Ishikawa (cell line): Measurements from ENCODE around the gene TMEM238.

Experiments
- CREB1 ChIP-seq: IDR thresholded peaks from 2 replicates; pipeline ENCODE4 v1.6.1; 2012; ENCODE audit warnings: low read depth
- MAX ChIP-seq: IDR thresholded peaks from 2 replicates; pipeline ENCODE4 v1.6.1; 2012
- NFIC ChIP-seq: IDR thresholded peaks from 2 replicates; pipeline ENCODE4 v1.6.1; 2012
- RAD21 ChIP-seq: IDR thresholded peaks from 2 replicates; pipeline ENCODE4 v1.6.1; 2012; ENCODE audit warnings: low read depth
- USF1 ChIP-seq: IDR thresholded peaks from 2 replicates; pipeline ENCODE4 v1.6.1; 2012

GRCh38 chr19:55384920-55385723, 1.0 kb upstream of the TMEM238 start:
- no peak for TF ChIP-seq USF1
- TF ChIP-seq NFIC, result no peak
- no peak for TF ChIP-seq RAD21
- TF ChIP-seq MAX, result no peak
- no peak for TF ChIP-seq CREB1
